Activated T-cell treated with anti-CD3 and anti-CD28 coated beads for 1 hour (primary cell): Measurements from ENCODE around the gene CLSTN2.

ENCODE experiments used
- DNase-seq: peaks from one replicate; pipeline ENCODE4 v3.0.0-alpha.2; 2020; ENCODE audit warnings: low read depth

The CLSTN2 gene

DNA sequence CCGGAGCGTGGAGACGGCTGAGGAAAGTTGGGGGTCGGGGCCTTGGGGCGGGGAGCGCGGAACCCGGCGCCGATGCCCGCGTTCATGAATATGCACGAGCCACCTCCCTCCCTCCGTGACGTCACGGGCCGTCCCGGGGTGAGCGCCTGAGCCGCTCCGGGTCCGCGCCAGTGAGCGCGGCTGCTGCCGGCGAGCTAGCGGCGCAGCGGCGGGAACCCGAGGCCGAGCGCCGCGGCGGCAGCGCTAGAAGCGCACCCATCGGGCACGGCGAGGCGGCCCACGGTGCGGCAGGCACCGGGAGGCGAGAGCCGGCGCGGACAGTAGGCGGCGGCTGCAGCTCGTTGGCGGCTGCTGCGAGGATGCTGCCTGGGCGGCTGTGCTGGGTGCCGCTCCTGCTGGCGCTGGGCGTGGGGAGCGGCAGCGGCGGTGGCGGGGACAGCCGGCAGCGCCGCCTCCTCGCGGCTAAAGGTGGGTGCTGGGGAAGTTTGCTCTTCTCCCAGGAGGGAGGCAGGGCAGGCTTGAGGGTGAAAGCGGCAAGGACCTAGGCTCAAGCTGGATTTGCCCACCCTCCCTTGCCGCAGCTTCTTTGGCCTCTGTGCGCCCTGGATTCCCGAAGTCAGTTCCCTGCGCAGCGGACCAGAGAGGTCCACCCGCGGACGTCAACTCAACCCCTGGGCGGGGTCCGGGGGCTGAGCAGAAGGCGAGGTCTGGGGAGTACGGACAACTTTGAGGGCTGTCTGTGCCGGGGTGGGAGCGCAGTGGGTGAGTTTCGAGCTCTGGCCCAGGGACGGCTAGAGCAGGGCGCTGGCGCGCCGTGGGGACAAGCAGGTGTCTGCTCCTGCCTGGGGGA, at the start of gene CLSTN2:
Gene CLSTN2 (plus strand): TSS at position 170 of the 850 bp plus-strand sequence.
- DNase-seq = no peak

DNA sequence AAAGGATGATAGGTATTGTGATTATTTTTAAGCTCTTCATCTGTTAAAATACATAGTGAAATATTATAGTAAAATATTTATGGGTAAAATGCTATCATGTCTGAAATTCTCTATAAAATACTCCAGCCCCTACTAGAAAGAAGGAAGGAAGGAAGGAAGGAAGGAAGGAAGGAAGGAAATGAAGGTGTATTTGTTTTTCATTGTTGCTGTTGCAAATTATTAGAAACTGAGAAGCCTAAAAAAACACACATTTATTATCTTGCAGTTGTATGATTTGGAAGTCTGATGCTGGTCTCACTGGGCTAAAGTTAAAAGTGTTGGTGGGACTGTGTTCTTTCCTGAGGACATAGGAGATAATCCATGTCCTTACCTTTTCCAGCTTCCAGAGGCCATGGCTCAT, 47.6 kb upstream of the CLSTN2 start:
- no peak for DNase-seq

DNA sequence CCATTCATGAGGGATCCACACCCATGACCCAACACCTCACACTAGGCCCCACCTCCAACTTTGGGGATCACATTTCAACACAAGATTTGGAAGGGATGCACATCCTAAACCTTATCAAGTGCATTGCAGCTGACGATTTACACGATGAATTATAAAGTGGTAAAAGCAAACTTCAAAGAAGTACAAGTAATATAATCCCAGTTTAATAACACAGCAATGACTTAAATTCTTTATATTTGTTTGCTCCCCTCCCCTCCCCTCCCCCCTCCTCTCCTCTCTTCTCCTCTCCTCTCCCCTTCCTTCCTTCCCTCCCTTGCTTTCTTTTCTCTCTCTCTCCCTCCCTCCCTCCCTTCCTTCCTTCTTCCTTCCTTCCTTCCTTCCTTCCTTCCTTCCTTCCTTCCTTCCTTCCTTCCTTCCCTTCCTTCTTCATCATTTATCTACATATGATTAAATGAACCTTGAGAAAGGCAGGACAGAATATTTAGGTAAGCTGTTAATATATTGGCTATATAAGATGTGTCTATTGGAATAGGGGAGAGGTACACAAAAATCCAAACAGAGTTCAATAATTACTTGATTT, 46.3 kb upstream of the CLSTN2 start:
- DNase-seq = no peak

DNA sequence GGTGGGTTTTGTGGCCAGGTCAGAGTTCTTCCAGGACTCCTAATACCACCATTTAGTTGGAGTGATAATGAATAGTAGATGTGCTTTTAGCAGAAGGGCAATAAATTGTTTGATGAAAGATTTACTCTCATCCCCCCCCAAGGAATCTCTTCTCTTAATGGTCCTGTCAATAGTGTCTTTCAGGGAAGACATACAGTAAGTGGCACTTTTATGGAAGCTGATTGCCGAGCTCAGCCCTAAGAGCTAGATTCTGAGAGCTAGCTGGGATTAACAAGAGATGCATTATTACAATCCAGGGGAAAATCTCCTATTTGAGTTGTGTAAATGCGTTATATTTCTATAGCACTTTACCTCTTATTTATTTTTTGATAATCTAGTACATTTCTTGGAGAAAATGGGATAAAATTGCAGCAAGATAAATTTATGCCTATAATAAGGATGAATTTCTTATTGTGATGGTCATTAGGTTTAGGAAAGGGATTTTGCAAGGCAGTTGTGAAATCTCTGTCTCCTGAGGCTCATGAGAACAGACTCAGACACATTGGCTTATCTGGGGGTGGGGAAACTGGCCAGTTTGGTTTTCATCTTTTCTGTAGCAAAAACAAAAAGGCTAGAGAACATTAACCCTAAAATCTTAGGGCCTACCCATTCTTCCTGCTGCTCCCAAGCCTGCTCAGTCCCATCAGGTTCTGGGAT, 41.6 kb upstream of the CLSTN2 start:
- no peak for DNase-seq

DNA sequence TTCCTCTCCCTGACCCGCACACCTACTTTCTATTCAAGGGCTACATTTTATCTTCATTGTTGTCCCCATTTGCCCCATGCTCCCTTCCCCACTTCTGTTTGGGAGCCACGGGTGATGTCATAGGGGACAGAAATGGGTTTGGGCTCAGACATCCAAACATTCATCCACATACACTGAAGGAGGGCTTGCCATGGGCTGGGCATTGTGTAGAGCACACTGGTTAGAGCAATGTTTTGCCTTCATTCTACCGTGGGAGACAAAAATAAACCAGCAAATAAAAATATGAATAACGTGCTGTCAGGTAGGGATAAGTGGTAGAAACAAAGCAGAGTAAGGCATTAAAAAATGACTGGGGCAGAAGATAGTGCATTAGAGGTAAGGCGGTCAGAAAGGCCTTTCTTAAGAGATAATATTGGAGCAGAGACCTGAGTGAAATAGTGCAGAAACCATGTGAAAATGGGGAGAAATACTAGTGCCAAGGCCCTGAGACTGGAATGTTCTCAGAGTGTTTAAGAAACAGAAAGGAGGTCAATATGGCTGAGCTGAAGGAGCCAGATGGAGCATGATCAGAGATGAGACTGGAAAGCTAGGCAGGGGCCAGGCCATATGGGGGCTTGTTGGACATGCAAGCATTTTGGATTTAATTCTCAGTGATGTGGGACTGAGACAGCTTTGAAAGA, 40.9 kb upstream of the CLSTN2 start:
- no peak for DNase-seq

DNA sequence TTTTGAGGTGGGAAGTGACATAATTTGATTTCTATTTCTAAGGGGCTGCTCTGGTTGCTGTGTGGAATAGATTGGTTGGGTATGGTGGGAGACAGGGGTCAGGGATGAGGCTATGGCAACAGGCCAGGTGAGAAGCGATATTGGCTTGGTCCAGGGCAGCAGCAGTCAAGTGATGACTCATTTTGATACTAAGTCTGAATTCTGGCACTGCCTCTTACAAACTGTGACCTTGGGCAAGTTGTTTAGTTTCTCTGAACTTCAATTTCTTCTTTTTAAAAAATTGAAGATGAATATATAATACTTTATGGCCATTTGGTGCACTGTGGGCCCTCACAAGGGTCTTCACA, 40.4 kb upstream of the CLSTN2 start:
- no peak for DNase-seq

DNA sequence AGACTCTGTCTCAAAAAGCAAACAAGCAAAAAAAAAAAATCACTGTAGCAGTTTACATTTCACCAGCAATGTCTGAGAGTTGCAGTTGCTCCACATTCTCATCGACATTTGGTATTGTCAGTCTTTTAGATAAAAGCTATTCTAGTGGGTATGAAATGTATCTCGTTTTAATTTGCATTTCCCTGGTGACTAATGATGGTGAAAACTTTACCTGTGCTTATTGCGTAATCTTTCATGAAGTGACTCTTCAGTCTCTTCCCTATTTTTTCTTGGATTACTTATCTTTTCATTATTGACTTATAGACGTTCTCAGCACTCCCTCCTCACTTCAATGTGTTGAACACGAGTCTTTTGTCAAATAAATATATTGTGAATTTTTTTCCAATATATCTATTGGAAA, 37.2 kb upstream of the CLSTN2 start:
- no peak for DNase-seq

DNA sequence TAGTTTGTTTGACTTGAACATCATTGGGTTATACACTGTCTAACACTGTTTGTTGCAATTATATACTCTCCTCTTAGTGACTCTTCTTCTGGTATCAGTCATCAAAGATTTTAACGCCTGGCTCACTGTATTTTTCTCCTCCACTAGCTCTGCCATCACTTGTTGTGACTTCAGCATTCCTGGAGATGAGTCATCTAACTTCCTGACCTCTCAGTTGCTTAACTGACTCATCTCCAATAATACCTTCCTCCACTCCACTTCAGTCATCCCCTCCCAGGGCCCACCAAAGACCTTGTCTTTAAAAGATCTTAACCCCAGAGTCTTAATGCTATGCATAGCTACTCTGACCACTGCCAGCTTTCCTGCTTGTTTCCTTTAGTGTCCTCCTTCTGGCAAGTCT, 28.6 kb upstream of the CLSTN2 start:
- DNase-seq = no peak

DNA sequence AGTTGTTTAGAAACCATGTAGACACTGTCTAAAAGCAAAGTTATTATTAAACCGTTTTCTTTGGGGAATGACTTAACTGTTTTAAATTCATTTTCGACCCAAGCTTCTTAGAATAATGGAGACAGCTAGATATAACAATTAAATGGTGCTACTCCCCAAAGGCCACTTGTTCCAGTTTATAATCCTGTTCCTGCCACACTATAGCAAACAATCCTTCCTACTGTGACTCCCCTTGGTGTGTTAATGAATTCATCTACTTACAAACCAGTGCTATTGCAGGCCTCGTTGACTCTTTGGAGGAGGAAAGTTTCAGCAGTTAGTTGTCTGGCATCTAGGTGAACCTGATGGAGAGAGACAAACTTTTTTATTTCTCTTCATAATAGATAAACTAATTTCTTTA, 25.2 kb upstream of the CLSTN2 start:
- DNase-seq = no peak

DNA sequence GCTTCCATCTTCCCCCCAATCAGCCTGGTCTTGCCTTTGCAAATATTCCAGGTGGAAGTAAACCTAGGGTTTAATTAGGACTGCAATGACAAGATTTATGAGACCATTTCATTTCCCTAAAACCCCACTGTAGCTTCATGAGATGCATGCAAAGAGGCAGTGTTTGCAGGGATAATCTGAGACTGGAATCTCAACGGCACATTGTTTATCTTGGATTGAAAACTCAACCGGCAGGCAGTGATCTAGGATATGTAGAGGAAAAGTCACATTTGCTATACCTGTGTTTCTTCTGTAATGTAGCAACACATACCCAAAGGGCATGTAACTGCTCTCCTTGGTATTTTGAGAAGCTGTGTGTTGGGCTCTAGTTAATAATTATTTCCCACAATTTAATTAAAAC, 18.7 kb upstream of the CLSTN2 start:
- DNase-seq = no peak

DNA sequence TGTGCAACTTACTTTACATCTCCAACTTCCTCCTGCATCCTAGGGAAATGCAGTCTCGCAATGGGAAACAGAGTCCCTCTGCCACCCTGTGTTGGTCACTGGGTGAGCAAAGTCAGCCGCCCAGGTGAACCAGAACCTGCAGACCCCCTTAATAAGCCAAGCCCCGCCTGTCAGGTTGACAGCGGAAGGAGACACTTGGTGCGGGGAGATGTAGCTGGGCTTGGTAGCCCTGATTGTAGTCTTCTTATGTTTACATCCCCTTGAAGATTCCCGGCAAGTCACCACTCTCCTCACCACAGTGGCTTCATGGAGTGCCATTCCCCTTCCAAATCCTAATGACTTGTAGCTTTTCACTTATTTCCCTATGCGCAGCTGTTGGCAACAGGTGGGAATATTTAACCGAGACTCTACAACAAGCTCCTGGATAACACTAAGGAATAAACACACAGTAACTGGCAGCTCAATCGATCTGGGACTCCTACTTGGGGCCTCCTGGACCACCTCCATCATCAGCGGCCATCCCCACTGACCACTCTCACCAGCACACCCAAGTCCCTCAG, 17.7 kb upstream of the CLSTN2 start:
- DNase-seq = no peak

DNA sequence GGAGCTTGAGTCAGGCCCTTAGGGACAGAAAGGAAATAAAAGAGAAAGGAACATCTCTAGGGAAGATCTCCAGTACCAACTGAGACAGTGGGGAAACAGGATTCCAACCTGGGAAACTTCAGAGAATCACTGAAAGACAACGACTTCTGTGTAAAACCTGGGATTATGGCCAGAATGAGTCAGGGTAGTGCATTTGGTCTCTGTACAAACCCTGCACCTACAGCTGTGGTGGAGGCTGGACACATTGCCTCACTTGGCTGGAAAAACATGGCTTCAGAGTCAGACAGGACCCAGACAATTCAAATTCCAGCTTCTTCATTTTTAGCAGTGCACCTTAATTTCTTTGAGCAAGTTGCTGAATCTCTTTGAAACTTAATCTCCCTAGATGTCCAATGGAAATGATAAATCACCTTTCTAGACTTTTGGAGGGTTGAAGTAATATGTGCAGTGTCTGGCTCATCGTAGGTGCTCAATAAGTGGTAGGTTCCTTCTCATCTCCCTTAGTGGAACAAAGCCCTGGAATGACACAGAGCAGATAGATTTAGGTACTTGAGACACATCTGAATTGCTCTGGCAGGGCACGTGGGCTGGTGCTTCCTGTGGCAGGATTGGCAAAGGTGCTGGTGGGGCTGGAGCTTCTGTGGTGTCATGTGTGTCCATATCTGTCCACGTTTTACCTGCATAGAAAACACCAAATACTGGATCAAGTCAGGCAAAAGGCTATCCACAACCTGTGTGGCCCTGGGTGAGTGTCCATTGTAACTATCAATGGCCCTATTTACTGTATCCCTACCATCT, 6.1 kb upstream of the CLSTN2 start:
- no peak for DNase-seq

DNA sequence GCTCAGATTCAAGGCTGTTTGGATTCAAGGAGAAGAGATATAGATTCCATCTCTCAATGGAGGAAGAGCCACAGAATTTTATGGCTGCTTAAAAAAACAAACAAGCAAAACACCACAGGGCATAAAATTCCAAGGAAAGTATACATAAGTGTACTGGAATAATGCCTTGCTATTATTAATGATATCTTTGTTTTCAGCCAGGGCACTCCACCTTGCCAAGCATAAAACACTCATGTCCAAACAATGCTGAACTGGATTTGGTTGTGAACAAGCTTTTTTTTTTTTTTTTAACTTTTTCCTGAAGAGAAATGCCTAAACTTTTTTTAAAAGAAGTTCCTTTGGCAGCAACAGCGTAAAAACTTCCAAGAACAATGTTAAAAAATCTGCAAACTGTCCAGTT, 4.8 kb upstream of the CLSTN2 start:
- no peak for DNase-seq

DNA sequence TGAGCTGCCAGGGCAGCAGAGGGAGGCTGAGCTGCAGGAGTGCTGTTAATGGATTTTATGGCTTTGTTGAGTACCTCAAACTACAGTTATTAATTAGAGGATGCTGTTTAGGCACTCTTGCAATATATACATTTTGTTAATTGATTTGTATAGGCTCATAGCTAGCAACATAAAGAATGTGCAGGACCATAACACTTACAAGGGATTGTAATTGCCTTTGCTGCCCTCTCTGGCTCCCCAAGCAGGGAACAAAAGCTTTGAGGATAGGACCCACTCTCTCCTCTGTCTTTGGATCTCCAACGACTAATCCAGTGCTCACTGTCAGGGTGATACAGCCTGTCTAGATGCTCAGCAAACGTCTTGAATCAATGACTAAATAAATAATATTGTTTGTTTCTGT, 1.2 kb upstream of the CLSTN2 start:
- no peak for DNase-seq

DNA sequence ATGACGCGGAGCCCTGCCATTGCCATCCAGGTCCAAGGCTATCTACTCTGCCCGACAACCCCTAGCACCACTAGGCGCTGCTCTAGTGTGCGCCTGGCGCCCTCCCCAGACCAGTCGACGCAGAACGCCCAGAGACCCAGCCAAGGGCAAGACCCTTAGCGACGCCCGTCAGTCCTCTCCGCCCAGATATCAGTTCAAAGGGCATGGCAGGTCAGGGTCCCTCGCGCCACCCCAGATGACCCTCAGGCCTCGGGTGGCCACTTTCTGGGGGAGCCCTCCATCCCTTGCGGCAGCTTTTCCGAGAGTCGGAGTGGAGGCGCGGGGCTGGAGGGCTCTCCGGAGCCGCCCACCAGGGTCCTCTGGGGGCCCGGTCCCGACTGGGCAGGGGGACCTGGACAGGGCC, 371 bp upstream of the CLSTN2 start:
- DNase-seq = no peak

DNA sequence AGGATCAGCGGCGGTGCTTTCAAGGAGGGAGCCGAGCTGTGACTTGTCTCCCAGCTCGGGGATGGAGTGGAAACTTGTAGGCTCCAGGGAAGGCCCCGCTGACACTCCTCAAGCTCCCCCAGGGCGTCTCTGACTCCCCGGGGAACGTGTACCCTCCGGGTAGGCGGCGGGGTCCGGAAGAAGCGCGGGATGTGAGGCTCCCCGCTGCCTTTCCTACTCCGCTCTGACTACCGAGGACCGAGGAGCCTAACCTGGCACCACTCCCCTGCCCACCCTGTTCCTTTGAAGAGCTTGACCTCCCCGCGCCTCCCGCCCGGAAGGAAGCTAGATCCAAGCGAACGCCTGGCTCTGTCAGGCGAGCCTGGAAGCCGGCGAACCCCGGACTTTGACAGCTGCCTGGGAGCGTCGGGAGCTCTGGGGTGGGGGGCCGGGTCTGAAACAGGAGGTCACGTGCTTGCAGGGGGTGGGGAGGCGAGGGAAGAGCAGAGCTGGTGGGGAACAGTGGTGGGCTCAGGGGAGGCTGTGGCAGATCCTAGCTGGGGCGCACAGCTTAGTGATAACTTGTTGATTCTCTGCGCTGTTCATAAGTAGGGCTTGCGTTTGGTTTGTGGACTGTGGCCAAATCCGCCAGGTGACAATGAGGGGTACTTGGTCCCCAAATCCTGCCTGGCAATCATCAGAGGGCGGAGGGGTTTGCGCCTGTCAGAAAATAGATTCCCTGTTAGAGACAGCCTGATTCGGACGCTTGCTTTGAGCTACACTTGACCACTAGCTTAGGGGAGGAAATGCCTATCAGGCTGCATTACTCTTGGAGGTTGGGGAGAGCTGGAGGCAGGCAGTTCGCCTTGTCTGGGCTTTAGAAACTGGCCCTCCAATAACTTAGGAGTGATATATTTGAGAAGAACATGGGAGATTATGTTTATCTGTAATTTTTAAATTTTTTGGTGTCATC, 1.2 kb downstream of the CLSTN2 start:
- DNase-seq = no peak

DNA sequence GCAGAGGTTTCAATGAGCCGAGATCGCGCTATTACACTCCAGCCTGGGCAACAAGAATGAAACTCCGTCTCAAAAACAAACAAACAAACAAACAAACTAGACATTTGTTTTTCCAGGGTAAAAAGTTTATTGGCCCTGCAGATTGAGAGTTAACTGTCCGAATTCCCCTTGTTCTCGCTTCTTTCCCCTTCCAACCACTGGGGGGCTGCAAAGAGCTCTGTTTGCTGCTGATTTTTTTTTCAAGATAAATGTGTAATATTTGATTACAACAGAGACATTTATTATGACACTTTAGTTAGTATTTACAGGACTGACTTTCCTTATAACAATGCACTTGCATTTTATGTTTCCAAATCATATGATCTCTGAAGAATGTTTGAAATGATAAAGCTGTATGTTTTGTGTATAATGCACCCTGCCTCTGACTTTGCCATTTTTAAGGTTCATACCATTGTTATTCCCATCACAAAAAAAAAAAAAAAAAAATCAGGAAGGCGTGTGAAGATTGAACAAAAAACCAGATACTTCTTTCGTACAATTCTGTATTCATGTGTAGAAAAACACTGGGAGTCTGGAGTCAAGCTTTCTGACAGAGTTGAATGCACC, 2.8 kb downstream of the CLSTN2 start:
- DNase-seq = no peak

DNA sequence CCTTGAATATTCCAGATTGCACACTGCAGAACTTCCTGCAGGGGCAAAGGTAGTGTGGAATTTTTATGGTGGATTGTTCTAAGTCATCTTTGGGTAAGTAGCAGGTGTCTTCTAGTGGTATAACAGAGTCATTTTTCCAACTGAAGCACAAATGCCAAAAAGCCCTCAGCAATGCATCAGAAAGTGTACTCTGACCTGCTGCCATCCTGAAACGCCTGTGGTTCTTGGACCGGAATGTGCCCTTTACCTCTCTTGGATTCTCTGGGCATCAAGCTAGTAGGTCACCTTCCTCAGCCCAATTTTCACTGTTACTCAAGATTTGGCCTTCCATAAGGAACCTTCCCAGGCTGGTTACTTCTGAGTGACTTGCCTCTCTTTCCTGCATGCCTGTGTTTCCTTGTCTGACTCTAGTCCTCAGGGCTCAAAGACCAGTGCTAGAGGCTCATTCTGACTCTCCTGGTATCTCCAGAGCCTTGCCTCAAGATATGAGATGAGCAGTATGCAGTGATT, 4.8 kb downstream of the CLSTN2 start:
- no peak for DNase-seq

DNA sequence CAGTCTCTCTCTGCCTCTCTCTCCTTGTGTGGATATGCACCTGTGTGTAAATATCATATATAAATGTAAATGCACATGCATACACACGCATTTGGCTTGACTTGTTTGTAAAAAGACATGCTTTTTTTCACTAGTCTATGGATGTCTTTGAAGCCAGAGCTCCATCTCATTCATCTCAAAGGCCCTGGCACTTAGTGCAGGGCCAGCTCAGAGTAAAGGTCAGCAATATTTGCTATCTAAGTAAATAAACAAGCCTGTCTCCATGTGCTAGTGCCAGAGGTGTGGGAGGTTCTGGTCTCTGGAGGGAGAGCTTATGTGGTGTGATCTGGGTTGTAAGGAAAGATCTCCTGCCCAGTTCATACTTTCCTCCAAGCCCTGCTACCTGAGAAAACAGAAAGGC, 5.6 kb downstream of the CLSTN2 start:
- DNase-seq = no peak

DNA sequence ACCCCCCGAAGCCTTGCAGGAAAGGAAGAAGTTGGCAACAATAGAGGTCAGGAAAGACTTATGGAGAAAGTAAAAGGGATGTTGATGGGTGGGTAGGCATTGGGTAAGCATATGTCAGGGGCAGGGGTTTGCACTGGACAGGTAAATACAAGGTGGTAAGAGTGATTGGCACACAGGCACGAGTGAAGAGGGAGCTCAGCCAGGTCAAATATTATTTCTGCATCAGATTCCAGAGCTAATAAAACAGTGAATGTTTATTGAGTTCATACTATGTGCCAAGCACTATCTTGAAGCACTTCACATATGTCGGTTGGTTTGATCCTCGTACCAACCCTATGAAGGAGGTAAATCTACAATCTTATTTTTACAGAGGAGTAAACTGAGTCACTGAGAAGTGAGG, 6.6 kb downstream of the CLSTN2 start:
- no peak for DNase-seq
